GM12878 (cell line): ENCODE results near the gene CAMKK2. TPM values are rescaled to one million over a fixed set of nuclear protein-coding genes. Genes with fewer than 3 reads are reported as not detected.
A peak's percentile ranks its signal among the peaks of the same experiment; 100 is the strongest.
"Not testable (repeated sequence)": the region's sequence is repeated elsewhere in the genome, so short reads cannot be mapped to it uniquely, and the experiment has no call there.

ENCODE experiments used
- ATAC-seq: fragments of 200-7000 bp; cut with Tn5 transposase; 3 replicates; pipeline ENCODE4 v1.9.1; 2020; ENCODE audit warnings: mild to moderate bottlenecking, moderate library complexity
- BruUV-seq: library from RNA; stranded (reverse); fragments of 400-500 nt; replicated peaks from 2 replicates; lab custom pipeline; 2021; lab: Mats Ljungman, UMichigan
- CTCF ChIA-PET: fragments of 300-600 bp; sonication (Branson Sonifier 250); formaldehyde crosslinking; extraction: SDS; loops from one replicate; lab custom pipeline; 2021; ENCODE audit warnings: inconsistent platforms; lab: Yijun Ruan, JAX
- POLR2A ChIA-PET: fragments of 350-600 bp; formaldehyde crosslinking; extraction: SDS; loops from one replicate; lab custom pipeline; 2021; ENCODE audit warnings: inconsistent platforms; lab: Charles Lee
- RAD21 ChIA-PET: fragments of 300-600 bp; sonication (Branson Sonifier 250); formaldehyde crosslinking; loops from one replicate; lab custom pipeline; 2023; ENCODE audit warnings: antibody characterized with exemption; ENCODE audit not compliant: unreplicated experiment; lab: Charles Lee
- SMC1A ChIA-PET: fragments of 300-600 bp; sonication (Branson Sonifier 250); formaldehyde crosslinking; loops from one replicate; lab custom pipeline; 2023; ENCODE audit not compliant: unreplicated experiment, uncharacterized antibody; lab: Charles Lee
- DNase-seq: peaks from one replicate; pipeline ENCODE4 v3.0.0-alpha.2; 2011; ENCODE audit warnings: low read depth, low spot score
- FAIRE-seq: peaks from 3 replicates; lab custom pipeline; 2011; peaks lifted over from hg19 to GRCh38; lab: Jason Lieb, UNC
- H2AFZ ChIP-seq: 2 replicates; pipeline ENCODE4 v1.6.0; 2011; ENCODE audit warnings: low read depth, low read length, control low read depth; ENCODE audit not compliant: control insufficient read depth
- H3K27ac ChIP-seq: 2 replicates; pipeline ENCODE4 v1.5.1; 2011; ENCODE audit warnings: control low read depth; ENCODE audit not compliant: control insufficient read depth, insufficient read depth
- H3K27me3 ChIP-seq, 2 experiments: replicated peaks in 1 of 2; 2 replicates each; pipeline versions ENCODE4 v1.6.0 to v1.6.1; 2011; ENCODE audit warnings: low read length in 1 of 2; ENCODE audit not compliant: control insufficient read depth in 2 of 2, insufficient read depth in 2 of 2
- H3K36me3 ChIP-seq, 2 experiments: 2 replicates each; pipeline ENCODE4 v1.5.1; 2011; ENCODE audit warnings: low read length in 1 of 2; ENCODE audit not compliant: control insufficient read depth in 2 of 2, insufficient read depth in 2 of 2
- H3K4me1 ChIP-seq: 2 replicates; pipeline ENCODE4 v1.6.1; 2011; ENCODE audit warnings: mild to moderate bottlenecking, low read length, moderate library complexity, mixed read lengths; ENCODE audit not compliant: control insufficient read depth, insufficient read depth
- H3K4me2 ChIP-seq: 2 replicates; pipeline ENCODE4 v1.6.0; 2011; ENCODE audit warnings: control low read depth; ENCODE audit not compliant: control insufficient read depth, insufficient read depth
- H3K4me3 ChIP-seq: fragments of 200-600 bp; sonication (generic); 2 replicates; pipeline ENCODE4 v1.5.1; 2016
- H3K79me2 ChIP-seq: 2 replicates; pipeline ENCODE4 v1.6.0; 2011; ENCODE audit warnings: low read length; ENCODE audit not compliant: control insufficient read depth, insufficient read depth
- H3K9ac ChIP-seq: 2 replicates; pipeline ENCODE4 v1.8.0; 2011; ENCODE audit warnings: low read length, control low read depth, mixed read lengths; ENCODE audit not compliant: control insufficient read depth, insufficient read depth
- H3K9me3 ChIP-seq: replicated peaks from 3 replicates; pipeline ENCODE4 v1.5.1; 2011; ENCODE audit warnings: mild to moderate bottlenecking, low read length; ENCODE audit not compliant: control insufficient read depth, insufficient read depth
- H4K20me1 ChIP-seq: 2 replicates; pipeline ENCODE4 v1.6.0; 2011; ENCODE audit not compliant: control insufficient read depth, insufficient read depth
- CBX5 ChIP-seq: sonication (generic); IDR thresholded peaks from 2 replicates; pipeline ENCODE4 v1.6.1; 2016; ENCODE audit warnings: low read depth, moderate library complexity, mild to moderate bottlenecking, inconsistent platforms
- MEF2B ChIP-seq: fragments of 450-650 bp; IDR thresholded peaks from 2 replicates; pipeline ENCODE4 v1.6.1; 2018; ENCODE audit warnings: mild to moderate bottlenecking, moderate library complexity; ENCODE audit not compliant: partially characterized antibody, poor library complexity, severe bottlenecking
- NFXL1 ChIP-seq: fragments of 450-650 bp; IDR thresholded peaks from 2 replicates; pipeline ENCODE4 v1.6.1; 2017; ENCODE audit warnings: antibody characterized with exemption, mild to moderate bottlenecking, borderline replicate concordance
- POLR2A ChIP-seq: IDR thresholded peaks from 2 replicates; pipeline ENCODE4 v1.6.1; 2011; ENCODE audit warnings: low read depth, mild to moderate bottlenecking, low read length
- TARDBP ChIP-seq: IDR thresholded peaks from 2 replicates; pipeline ENCODE4 v1.6.1; 2016; ENCODE audit warnings: borderline replicate concordance
- ZBED1 ChIP-seq: IDR thresholded peaks from 2 replicates; pipeline ENCODE4 v1.6.1; 2016; ENCODE audit warnings: borderline replicate concordance
- WGBS: methylation state at CpG from one replicate; pipeline ENCODE4 v1.1.6; 2016; ENCODE audit warnings: low lambda C conversion rate; ENCODE audit not compliant: insufficient replicate concordance, insufficient coverage; ENCODE audit errors: missing lambda C conversion rate; 5-methylcytosine and 5-hydroxymethylcytosine counted together
- in situ Hi-C: fragments of 300-500 bp; cut with MboI; formaldehyde crosslinking; loops from 9 replicates; pipeline ENCODE4 v1.14.3; 2018; ENCODE audit warnings: mixed read lengths
- intact Hi-C: fragments of 100-400 bp; cut with micrococcal nuclease; formaldehyde crosslinking; loops from one replicate; pipeline ENCODE4 v1.14.2; 2022; ENCODE audit not compliant: unreplicated experiment
- polyA plus RNA-seq, 11 experiments: library from polyadenylated mRNA; depleted of rRNA in 4 of 11; unstranded in 6 of 11; stranded (reverse) in 5 of 11; fragments of >200 nt; fragmentation: Nextera tagmentation in 4 of 11; fragmentation: Illumina TruSeq in 1 of 11; extraction: Ambion mirVana in 4 of 11; extraction: Trizol in 1 of 11; gene quantifications; 1 replicate in 1 of 11; 2 replicates in 10 of 11; pipeline versions ENCODE4 v1.2.1 to v1.2.3, GENCODE V29; 2011 to 2016; ENCODE audit warnings: inconsistent platforms in 2 of 11, missing spikeins in 2 of 11, low read depth in 1 of 11
- total RNA-seq, 4 experiments: library from RNA; depleted of rRNA in 3 of 4; stranded (reverse); fragments of >200 nt in 3 of 4; fragmentation: Illumina TruSeq in 1 of 4; extraction: Trizol in 1 of 4; gene quantifications; 2 replicates each; pipeline versions ENCODE4 v1.2.1 to v1.2.3, GENCODE V29; 2013 to 2021
- TF ChIP-seq, protein P1 (sequence below): fragments of 450-650 bp; IDR thresholded peaks from 2 replicates; pipeline ENCODE4 v1.6.1; 2016; ENCODE audit warnings: mild to moderate bottlenecking, moderate library complexity, borderline replicate concordance

The CAMKK2 gene
- total and polyA plus RNA-seq, 10 of the 15 experiments (the other 5 are each of a cell fraction or from before 2014, with no cell fraction given) = 5.2 to 40.6 (median 26.6) TPM

DNA sequence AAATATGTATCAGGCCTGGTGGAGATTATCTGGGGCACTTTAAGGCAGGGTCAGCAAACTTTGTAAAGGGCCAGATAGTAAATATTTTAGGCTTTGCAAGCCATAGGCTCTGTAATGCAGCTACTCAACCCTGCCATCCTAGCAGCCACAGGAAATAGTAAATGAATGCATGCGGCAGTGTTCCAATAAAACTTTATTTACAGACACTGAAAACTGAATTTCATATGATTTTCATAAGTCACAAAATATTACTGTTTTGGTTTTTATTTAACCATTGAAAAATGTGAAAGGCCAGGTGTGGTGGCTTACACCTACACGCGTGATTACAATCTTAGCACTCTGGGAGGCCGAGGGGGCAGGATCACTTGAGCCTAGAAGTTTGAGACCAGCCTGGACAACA lies 3.2 kb upstream of the CAMKK2 start:
- ATAC-seq (no peak), DNase-seq (no peak), FAIRE-seq (no peak)
- 96% methylated on average over 4 of the region's 4 CpGs for WGBS
- no peaks in the 10 kb centered on the region for H4K20me1 ChIP-seq
- H3K36me3 ChIP-seq = no peaks in the 10 kb centered on the region
- in situ Hi-C loops = no loop called here
- CTCF ChIA-PET = interaction anchor here (0.6 to 1.3 kb wide), 4 partner anchors 20 to 240 kb away, joined by 3 to 6 read pairs (median 4); no protein-coding TSS in a partner anchor
- POLR2A ChIA-PET = interaction anchor here (1.2 kb wide), 1 partner anchor 27 kb away, joined by 4 read pairs; no protein-coding TSS in a partner anchor
- no peaks in the 10 kb centered on the region for H3K9me3 ChIP-seq
- RAD21 ChIA-PET = interaction anchor here (0.9 to 1.5 kb wide), 5 partner anchors 40 to 240 kb away, joined by 3 to 6 read pairs (median 4); no protein-coding TSS in a partner anchor
- H3K4me2 ChIP-seq = no peak overlapping the region
- H2AFZ ChIP-seq = no peak overlapping the region
- H3K9ac ChIP-seq = no peak overlapping the region
- H3K4me3 ChIP-seq = no peak overlapping the region
- peaks cover 18% of the 10 kb centered on the region for H3K79me2 ChIP-seq
- no peak overlapping the region for H3K27ac ChIP-seq
- intact Hi-C loops = no loop called here
- no TSS peak for BruUV-seq
- TF ChIP-seq TARDBP = no peak
- TF ChIP-seq NFXL1 = no peak
- TF ChIP-seq CBX5 = no peak
- TF ChIP-seq, protein P1, sequence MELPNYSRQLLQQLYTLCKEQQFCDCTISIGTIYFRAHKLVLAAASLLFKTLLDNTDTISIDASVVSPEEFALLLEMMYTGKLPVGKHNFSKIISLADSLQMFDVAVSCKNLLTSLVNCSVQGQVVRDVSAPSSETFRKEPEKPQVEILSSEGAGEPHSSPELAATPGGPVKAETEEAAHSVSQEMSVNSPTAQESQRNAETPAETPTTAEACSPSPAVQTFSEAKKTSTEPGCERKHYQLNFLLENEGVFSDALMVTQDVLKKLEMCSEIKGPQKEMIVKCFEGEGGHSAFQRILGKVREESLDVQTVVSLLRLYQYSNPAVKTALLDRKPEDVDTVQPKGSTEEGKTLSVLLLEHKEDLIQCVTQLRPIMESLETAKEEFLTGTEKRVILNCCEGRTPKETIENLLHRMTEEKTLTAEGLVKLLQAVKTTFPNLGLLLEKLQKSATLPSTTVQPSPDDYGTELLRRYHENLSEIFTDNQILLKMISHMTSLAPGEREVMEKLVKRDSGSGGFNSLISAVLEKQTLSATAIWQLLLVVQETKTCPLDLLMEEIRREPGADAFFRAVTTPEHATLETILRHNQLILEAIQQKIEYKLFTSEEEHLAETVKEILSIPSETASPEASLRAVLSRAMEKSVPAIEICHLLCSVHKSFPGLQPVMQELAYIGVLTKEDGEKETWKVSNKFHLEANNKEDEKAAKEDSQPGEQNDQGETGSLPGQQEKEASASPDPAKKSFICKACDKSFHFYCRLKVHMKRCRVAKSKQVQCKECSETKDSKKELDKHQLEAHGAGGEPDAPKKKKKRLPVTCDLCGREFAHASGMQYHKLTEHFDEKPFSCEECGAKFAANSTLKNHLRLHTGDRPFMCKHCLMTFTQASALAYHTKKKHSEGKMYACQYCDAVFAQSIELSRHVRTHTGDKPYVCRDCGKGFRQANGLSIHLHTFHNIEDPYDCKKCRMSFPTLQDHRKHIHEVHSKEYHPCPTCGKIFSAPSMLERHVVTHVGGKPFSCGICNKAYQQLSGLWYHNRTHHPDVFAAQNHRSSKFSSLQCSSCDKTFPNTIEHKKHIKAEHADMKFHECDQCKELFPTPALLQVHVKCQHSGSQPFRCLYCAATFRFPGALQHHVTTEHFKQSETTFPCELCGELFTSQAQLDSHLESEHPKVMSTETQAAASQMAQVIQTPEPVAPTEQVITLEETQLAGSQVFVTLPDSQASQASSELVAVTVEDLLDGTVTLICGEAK = peak; percentile 87
- TF ChIP-seq MEF2B = no peak
- no peak for TF ChIP-seq POLR2A
- no peak for TF ChIP-seq ZBED1
- H3K4me1 ChIP-seq = peaks cover 14% of the 10 kb centered on the region
- H3K27me3 ChIP-seq = no peaks in the 10 kb centered on the region
- SMC1A ChIA-PET = interaction anchor here (0.6 to 1.7 kb wide), 12 partner anchors 12 to 387 kb away, joined by 3 to 8 read pairs (median 3); no protein-coding TSS in a partner anchor

DNA sequence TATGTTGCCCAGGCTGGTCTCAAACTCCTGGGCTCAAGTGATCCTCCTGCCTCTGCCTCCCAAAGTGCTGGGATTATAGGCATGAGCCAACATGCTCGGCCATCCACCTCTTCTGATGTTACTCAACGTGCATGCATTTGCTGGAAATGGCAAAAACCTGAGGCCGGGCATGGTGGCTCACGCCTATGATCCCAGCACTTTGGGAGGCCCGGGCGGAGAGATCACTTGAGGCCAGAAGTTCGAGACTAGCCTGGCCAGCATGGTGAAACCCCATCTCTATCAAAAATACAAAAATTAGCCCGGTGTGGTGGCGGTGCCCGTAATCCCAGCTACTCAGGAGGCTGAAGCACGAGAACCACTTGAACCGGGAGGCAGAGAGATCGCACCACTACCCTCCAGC lies 1.9 kb upstream of the CAMKK2 start:
- H3K36me3 ChIP-seq, H3K4me2 ChIP-seq, ATAC-seq, H4K20me1 ChIP-seq, CTCF ChIA-PET, in situ Hi-C loops, H3K9ac ChIP-seq, FAIRE-seq, intact Hi-C loops, H3K27ac ChIP-seq, DNase-seq, POLR2A ChIA-PET, H2AFZ ChIP-seq, H3K9me3 ChIP-seq, H3K27me3 ChIP-seq, BruUV-seq, H3K4me3 ChIP-seq: not testable (repeated sequence)
- WGBS = 92% methylated on average over 11 of the region's 13 CpGs
- ChIA-PET SMC1A (interaction anchor here (1.9 kb wide), 1 partner anchor 26 kb away, joined by 4 read pairs; no protein-coding TSS in a partner anchor), RAD21 (interaction anchor here (1.4 kb wide), 1 partner anchor 40 kb away, joined by 8 read pairs; no protein-coding TSS in a partner anchor)
- peaks cover 18% of the 10 kb centered on the region for H3K4me1 ChIP-seq
- H3K79me2 ChIP-seq = peaks cover 27% of the 10 kb centered on the region
